Measurements from ENCODE around the gene MINK1.

The MINK1 gene

GRCh38 chr17:4938688-4939545, 105.8 kb downstream of the MINK1 start:
- DNase-seq (ENCODE audit: low read depth, low spot score), result no peak
- H3K4me3 ChIP-seq (ENCODE audit: low read depth, low read length), result peak overlapping the region; percentile 92
- POLR2A ChIA-PET, result interaction anchor here (1.2 to 4.0 kb wide), 5 partner anchors 12 to 59 kb away, joined by 6 to 61 read pairs (median 7); partner anchors contain the start of genes CAMTA2, ENO3, INCA1 and KIF1C
- CTCF ChIA-PET, result interaction anchor here (0.8 to 1.7 kb wide), 4 partner anchors 20 to 48 kb away, joined by 3 to 8 read pairs (median 4); no protein-coding TSS in a partner anchor
- TF ChIP-seq CTCF (IDR thresholded peaks at IDR 0.05; ENCODE audit: insufficient read depth, low read length, missing control alignments), result no peak

GRCh38 chr17:4939546-4939795, 106.3 kb downstream of the MINK1 start:
- DNase-seq (ENCODE audit: low read depth, low spot score), result no peak
- peak overlapping the region; percentile 92 for H3K4me3 ChIP-seq (ENCODE audit: low read depth, low read length)
- CTCF ChIA-PET, result interaction anchor here (0.8 to 1.7 kb wide), 7 partner anchors 10 to 47 kb away, joined by 3 to 8 read pairs (median 4); partner anchors contain the start of gene CHRNE
- TF ChIP-seq CTCF (IDR thresholded peaks at IDR 0.05; ENCODE audit: insufficient read depth, low read length, missing control alignments), result no peak
- POLR2A ChIA-PET, result interaction anchor here (0.7 to 4.0 kb wide), 9 partner anchors 11 to 58 kb away, joined by 3 to 61 read pairs (median 6); partner anchors contain the start of genes CAMTA2, ENO3, INCA1 and KIF1C

GRCh38 chr17:4939796-4940554, 106.8 kb downstream of the MINK1 start, which contains the start of the genes RNF167 and SLC25A11:
TSS of gene RNF167 (plus strand) at chr17:4940268. CDS start at chr17:4940910, 642 bp downstream.
TSS of gene SLC25A11 (minus strand) at chr17:4940046. CDS start at chr17:4939910, 136 bp downstream.
- ChIA-PET POLR2A (interaction anchor here (0.7 to 4.0 kb wide), 12 partner anchors 11 to 60 kb away, joined by 3 to 61 read pairs (median 6); partner anchors contain the start of genes CAMTA2, ENO3, INCA1 and KIF1C), CTCF (interaction anchor here (0.8 to 1.7 kb wide), 6 partner anchors 11 to 47 kb away, joined by 3 to 8 read pairs (median 4); partner anchors contain the start of gene CHRNE)
- peak; percentile 98 for DNase-seq (ENCODE audit: low read depth, low spot score)
- no peak for TF ChIP-seq CTCF (IDR thresholded peaks at IDR 0.05; ENCODE audit: insufficient read depth, low read length, missing control alignments)
- H3K4me3 ChIP-seq (ENCODE audit: low read depth, low read length), result peak within 1 kb of the TSS; percentile 92

GRCh38 chr17:4940555-4941318, 107.6 kb downstream of the MINK1 start:
- DNase-seq (ENCODE audit: low read depth, low spot score), result no peak

GRCh38 chr17:4941319-4941610, 108.1 kb downstream of the MINK1 start:
- no peak for DNase-seq (ENCODE audit: low read depth, low spot score)
- H3K4me3 ChIP-seq (ENCODE audit: low read depth, low read length), result peak overlapping the region; percentile 92
- TF ChIP-seq CTCF (IDR thresholded peaks at IDR 0.05; ENCODE audit: insufficient read depth, low read length, missing control alignments), result no peak
- POLR2A ChIA-PET, result interaction anchor here (0.6 to 4.0 kb wide), 4 partner anchors 10 to 80 kb away, joined by 3 to 61 read pairs (median 28); partner anchors contain the start of genes ENO3, PFN1 and SPAG7
- CTCF ChIA-PET, result no interaction called here

More at GRCh38 chr17:4940555-4941318, 107.6 kb downstream of the MINK1 start:
- POLR2A ChIA-PET, result interaction anchor here (0.6 to 4.0 kb wide), 11 partner anchors 10 to 81 kb away, joined by 3 to 61 read pairs (median 6); partner anchors contain the start of genes CAMTA2, ENO3, PFN1 and SPAG7
- H3K4me3 ChIP-seq (ENCODE audit: low read depth, low read length), result peak overlapping the region; percentile 92
- TF ChIP-seq CTCF (IDR thresholded peaks at IDR 0.05; ENCODE audit: insufficient read depth, low read length, missing control alignments), result no peak
- CTCF ChIA-PET, result interaction anchor here (0.8 to 1.4 kb wide), 4 partner anchors 11 to 37 kb away, joined by 3 to 5 read pairs (median 4); partner anchors contain the start of gene CHRNE
